DOHH2 (cell line): ENCODE measurements around the gene HBB.
"Not testable (repeated sequence)": the region's sequence is repeated elsewhere in the genome, so short reads cannot be mapped to it uniquely, and the experiment has no call there.

Experiments
- H3F3A ChIP-seq: fragments of 200-600 bp; sonication (generic), shearing (Covaris generic); 2 replicates; pipeline ENCODE4 v1.6.0; 2016; ENCODE audit warnings: antibody characterized with exemption, mild to moderate bottlenecking; ENCODE audit not compliant: control insufficient read depth, insufficient read depth
- H3K27ac ChIP-seq: fragments of 200-600 bp; sonication (generic); 2 replicates; pipeline ENCODE4 v1.5.1; 2014; ENCODE audit warnings: low read depth, mild to moderate bottlenecking, low read length, moderate library complexity
- H3K27me3 ChIP-seq: fragments of 200-600 bp; sonication (generic); 2 replicates; pipeline ENCODE4 v1.6.1; 2014; ENCODE audit warnings: mild to moderate bottlenecking, low read length, mixed read lengths; ENCODE audit not compliant: control insufficient read depth
- H3K36me3 ChIP-seq: fragments of 200-600 bp; sonication (generic); 2 replicates; pipeline ENCODE4 v1.6.1; 2014; ENCODE audit warnings: mild to moderate bottlenecking, low read length, moderate library complexity, mixed read lengths; ENCODE audit not compliant: control insufficient read depth
- H3K4me1 ChIP-seq: fragments of 200-600 bp; sonication (generic); 2 replicates; pipeline ENCODE4 v1.6.1; 2014; ENCODE audit warnings: mild to moderate bottlenecking, low read length, mixed read lengths; ENCODE audit not compliant: control insufficient read depth
- H3K4me2 ChIP-seq: fragments of 200-600 bp; sonication (generic); 2 replicates; pipeline ENCODE4 v1.6.0; 2014; ENCODE audit warnings: mild to moderate bottlenecking, low read length, moderate library complexity
- H3K4me3 ChIP-seq: fragments of 200-600 bp; sonication (generic); 2 replicates; pipeline ENCODE4 v1.5.1; 2014; ENCODE audit warnings: mild to moderate bottlenecking, low read length, mixed read lengths
- H3K79me2 ChIP-seq: fragments of 200-600 bp; sonication (generic); 2 replicates; pipeline ENCODE4 v1.6.1; 2014; ENCODE audit warnings: mild to moderate bottlenecking, low read length, mixed read lengths; ENCODE audit not compliant: control insufficient read depth
- H3K9me2 ChIP-seq: fragments of 200-600 bp; sonication (generic); replicated peaks from 2 replicates; pipeline ENCODE4 v1.6.1; 2014; ENCODE audit warnings: mild to moderate bottlenecking, low read length, mixed read lengths; ENCODE audit not compliant: control insufficient read depth
- H3K9me3 ChIP-seq: fragments of 200-600 bp; sonication (generic); 2 replicates; pipeline ENCODE4 v1.6.1; 2014; ENCODE audit warnings: antibody characterized with exemption, low read length, mixed read lengths; ENCODE audit not compliant: control insufficient read depth, insufficient read depth
- H4K20me1 ChIP-seq: fragments of 200-600 bp; sonication (generic); 2 replicates; pipeline ENCODE4 v1.6.0; 2014; ENCODE audit warnings: low read depth, mild to moderate bottlenecking, antibody characterized with exemption, low read length, moderate library complexity; ENCODE audit not compliant: control insufficient read depth, insufficient read depth
- EZH2phosphoT487 ChIP-seq: fragments of 200-600 bp; sonication (generic); IDR thresholded peaks from 2 replicates; pipeline ENCODE4 v1.6.1; 2017; ENCODE audit warnings: borderline replicate concordance, mild to moderate bottlenecking, antibody characterized with exemption, low read length, moderate library complexity, mixed read lengths
- TF ChIP-seq, protein P1 (sequence below): fragments of 200-600 bp; sonication (generic); IDR thresholded peaks from one replicate; pipeline ENCODE4 v1.5.1; 2014; ENCODE audit warnings: antibody characterized with exemption, mild to moderate bottlenecking, low read depth, low read length; ENCODE audit not compliant: poor library complexity, severe bottlenecking

HBB gene

DNA sequence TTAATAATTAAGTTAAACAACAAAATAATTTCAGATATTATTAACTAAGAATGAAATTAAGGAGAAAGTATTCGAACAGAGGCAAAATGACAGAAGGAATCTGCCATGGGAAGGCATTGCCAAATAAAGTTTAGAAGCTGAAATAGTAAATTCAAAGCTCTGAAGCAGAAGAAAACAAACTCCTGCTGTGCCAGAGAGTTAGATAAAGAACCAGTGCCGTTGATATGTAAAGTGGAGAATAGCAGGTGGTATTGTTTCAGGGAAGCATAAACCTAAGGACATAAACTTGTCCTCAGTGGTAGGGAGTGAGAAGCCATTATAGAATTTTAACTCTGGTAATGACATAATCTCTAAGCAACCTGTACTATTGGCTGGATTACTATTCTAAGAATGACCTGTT lies 30.4 kb upstream of the HBB start:
- Histone ChIP-seq H3K79me2 (no peaks in the 10 kb centered on the region), H3K4me3 (no peak overlapping the region), H3K4me2 (no peak overlapping the region), H3K27me3 (no peaks in the 10 kb centered on the region), H3K36me3 (no peaks in the 10 kb centered on the region), H3F3A (no peaks in the 10 kb centered on the region), H3K27ac (no peak overlapping the region), H4K20me1 (no peaks in the 10 kb centered on the region), H3K9me2 (no peaks in the 10 kb centered on the region), H3K9me3 (no peaks in the 10 kb centered on the region), H3K4me1 (no peaks in the 10 kb centered on the region)
- TF ChIP-seq EZH2phosphoT487, result no peak
- TF ChIP-seq, protein P1, sequence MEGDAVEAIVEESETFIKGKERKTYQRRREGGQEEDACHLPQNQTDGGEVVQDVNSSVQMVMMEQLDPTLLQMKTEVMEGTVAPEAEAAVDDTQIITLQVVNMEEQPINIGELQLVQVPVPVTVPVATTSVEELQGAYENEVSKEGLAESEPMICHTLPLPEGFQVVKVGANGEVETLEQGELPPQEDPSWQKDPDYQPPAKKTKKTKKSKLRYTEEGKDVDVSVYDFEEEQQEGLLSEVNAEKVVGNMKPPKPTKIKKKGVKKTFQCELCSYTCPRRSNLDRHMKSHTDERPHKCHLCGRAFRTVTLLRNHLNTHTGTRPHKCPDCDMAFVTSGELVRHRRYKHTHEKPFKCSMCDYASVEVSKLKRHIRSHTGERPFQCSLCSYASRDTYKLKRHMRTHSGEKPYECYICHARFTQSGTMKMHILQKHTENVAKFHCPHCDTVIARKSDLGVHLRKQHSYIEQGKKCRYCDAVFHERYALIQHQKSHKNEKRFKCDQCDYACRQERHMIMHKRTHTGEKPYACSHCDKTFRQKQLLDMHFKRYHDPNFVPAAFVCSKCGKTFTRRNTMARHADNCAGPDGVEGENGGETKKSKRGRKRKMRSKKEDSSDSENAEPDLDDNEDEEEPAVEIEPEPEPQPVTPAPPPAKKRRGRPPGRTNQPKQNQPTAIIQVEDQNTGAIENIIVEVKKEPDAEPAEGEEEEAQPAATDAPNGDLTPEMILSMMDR, result no peak

DNA sequence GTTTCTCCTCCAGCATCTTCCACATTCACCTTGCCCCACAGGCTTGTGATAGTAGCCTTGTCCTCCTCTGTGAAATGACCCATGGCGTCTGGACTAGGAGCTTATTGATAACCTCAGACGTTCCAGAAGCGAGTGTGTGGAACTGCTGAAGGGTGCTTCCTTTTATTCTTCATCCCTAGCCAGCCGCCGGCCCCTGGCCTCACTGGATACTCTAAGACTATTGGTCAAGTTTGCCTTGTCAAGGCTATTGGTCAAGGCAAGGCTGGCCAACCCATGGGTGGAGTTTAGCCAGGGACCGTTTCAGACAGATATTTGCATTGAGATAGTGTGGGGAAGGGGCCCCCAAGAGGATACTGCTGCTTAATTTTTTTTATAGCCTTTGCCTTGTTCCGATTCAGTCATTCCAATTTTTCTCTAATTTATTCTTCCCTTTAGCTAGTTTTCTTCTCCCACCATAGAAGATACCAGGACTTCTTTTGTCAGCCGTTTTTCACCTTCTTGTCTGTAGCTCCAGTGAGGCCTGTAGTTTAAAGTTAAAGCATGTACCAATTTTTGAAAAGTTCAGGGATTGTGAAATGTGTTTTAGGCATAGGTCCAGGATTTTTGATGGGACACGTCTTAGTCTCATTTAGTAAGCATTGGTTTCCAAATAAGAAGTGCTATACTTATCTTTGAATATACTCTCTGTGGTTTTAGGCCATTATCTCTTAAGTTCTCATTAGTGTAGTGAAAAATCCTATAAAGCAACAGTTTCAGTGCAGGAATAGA lies 28.0 kb upstream of the HBB start, which contains the start of gene HBG2:
HBG2 (minus strand) TSS at position 136 of the 768 bp plus-strand sequence; CDS start at position 83, 53 bp downstream.
- H4K20me1 ChIP-seq, H3K4me1 ChIP-seq, H3K4me3 ChIP-seq, H3K27ac ChIP-seq, H3K4me2 ChIP-seq, H3K9me2 ChIP-seq, H3K36me3 ChIP-seq, H3K27me3 ChIP-seq, H3F3A ChIP-seq, H3K79me2 ChIP-seq, H3K9me3 ChIP-seq: not testable (repeated sequence)

DNA sequence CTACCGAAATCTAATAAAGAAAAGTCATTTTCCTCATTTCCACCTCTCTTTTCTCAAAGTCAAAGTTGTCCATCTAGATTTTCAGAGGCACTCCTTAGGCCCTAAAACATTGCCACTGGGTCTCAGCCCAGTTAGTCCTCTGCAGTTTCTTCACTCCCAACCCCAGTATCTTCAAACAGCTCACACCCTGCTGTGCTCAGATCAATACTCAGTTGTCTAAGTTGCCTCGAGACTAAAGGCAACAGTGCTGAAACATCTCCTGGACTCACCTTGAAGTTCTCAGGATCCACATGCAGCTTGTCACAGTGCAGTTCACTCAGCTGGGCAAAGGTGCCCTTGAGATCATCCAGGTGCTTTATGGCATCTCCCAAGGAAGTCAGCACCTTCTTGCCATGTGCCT lies 27.2 kb upstream of the HBB start:
- H3K4me3 ChIP-seq, H3K4me2 ChIP-seq, H3K9me3 ChIP-seq, H4K20me1 ChIP-seq, H3K9me2 ChIP-seq, H3K79me2 ChIP-seq, H3K27ac ChIP-seq, H3K36me3 ChIP-seq, H3K4me1 ChIP-seq, H3K27me3 ChIP-seq, H3F3A ChIP-seq: not testable (repeated sequence)

- not testable (repeated sequence) for H3F3A ChIP-seq, H4K20me1 ChIP-seq, H3K4me2 ChIP-seq, H3K9me2 ChIP-seq, H3K36me3 ChIP-seq, H3K27me3 ChIP-seq, H3K4me3 ChIP-seq, H3K79me2 ChIP-seq, H3K4me1 ChIP-seq, H3K27ac ChIP-seq, H3K9me3 ChIP-seq
Observed at GRCh38 chr11:5253440-5253839, 26.6 kb upstream of the HBB start.

- no peak overlapping the region for H3K4me3 ChIP-seq
Observed at GRCh38 chr11:5252919-5253265, 26.0 kb upstream of the HBB start.

More at GRCh38 chr11:5252919-5253265, 26.0 kb upstream of the HBB start:
- Histone ChIP-seq H3K27me3 (no peaks in the 10 kb centered on the region), H3K4me2 (no peak overlapping the region), H3K9me3 (no peaks in the 10 kb centered on the region), H3K27ac (no peak overlapping the region), H3K79me2 (no peaks in the 10 kb centered on the region), H3K36me3 (no peaks in the 10 kb centered on the region), H3K4me1 (no peaks in the 10 kb centered on the region), H3K9me2 (no peaks in the 10 kb centered on the region), H3F3A (no peaks in the 10 kb centered on the region), H4K20me1 (no peaks in the 10 kb centered on the region)
- TF ChIP-seq, protein P1, result no peak
- TF ChIP-seq EZH2phosphoT487, result no peak
